GM12873 (cell line): ENCODE data around the gene PRMT5.

ENCODE experiments used
- TF ChIP-seq, protein P1 (sequence below): IDR thresholded peaks from 2 replicates; pipeline ENCODE4 v1.5.1; 2012; ENCODE audit warnings: low read depth, mild to moderate bottlenecking, moderate library complexity, low read length, control low read depth; ENCODE audit not compliant: insufficient read depth; ENCODE audit errors: missing control alignments

PRMT5 gene

DNA sequence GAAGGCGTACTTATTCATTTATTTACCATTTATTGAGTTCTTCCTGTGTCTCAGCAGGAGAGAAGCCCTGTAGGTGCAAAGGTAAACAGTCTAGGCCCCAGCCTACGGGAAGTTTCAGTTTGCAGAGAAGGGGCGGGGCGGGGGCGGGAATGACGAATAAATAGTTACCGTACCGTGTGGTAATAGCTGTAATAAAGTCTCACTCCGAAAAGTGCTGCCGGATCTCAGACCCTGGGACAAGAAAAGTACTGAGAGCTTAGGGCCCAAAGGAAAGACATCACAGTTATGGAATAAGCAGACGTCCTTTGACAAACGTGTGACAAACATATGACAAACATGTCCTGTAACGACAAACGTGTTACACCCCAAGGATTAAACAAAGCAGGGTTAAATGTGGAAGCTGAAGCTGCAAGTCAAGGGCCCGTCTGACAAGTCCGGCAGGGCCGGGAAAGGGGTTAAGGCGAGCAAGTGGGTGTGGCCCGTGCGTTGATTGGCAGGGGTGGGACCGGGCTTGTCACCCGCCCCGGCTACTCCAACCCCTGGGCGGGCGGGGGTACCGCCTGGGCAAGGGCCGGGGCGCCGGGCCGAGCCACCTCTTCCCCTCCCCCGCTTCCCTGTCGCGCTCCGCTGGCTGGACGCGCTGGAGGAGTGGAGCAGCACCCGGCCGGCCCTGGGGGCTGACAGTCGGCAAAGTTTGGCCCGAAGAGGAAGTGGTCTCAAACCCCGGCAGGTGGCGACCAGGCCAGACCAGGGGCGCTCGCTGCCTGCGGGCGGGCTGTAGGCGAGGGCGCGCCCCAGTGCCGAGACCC, 57.7 kb downstream of the PRMT5 start, which contains the start of gene LRP10:
Gene LRP10, plus strand, starts transcription at position 517 of the 809 bp plus-strand sequence. CDS start 564 bp downstream, outside the sequence.
- TF ChIP-seq, protein P1, sequence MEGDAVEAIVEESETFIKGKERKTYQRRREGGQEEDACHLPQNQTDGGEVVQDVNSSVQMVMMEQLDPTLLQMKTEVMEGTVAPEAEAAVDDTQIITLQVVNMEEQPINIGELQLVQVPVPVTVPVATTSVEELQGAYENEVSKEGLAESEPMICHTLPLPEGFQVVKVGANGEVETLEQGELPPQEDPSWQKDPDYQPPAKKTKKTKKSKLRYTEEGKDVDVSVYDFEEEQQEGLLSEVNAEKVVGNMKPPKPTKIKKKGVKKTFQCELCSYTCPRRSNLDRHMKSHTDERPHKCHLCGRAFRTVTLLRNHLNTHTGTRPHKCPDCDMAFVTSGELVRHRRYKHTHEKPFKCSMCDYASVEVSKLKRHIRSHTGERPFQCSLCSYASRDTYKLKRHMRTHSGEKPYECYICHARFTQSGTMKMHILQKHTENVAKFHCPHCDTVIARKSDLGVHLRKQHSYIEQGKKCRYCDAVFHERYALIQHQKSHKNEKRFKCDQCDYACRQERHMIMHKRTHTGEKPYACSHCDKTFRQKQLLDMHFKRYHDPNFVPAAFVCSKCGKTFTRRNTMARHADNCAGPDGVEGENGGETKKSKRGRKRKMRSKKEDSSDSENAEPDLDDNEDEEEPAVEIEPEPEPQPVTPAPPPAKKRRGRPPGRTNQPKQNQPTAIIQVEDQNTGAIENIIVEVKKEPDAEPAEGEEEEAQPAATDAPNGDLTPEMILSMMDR = no peak

DNA sequence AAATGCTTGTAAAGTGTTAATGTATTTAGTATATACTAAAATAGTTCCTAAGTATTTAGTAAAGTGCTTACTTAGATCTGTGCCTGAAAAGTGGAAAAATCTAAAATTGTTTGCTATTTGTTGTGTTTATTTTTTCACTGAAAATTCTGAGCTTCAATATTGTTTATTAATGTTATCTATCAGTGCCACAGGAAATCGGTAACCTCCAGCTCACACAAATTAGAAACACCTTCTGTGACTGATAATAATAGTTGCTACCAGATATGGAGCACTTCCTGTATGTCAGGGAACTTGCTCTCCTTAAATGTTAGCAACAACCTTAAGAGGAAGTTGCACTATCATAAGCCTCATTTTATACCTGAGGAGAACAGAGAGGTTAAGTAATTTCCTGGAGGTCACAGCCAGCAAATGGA, 58.4 kb downstream of the PRMT5 start:
- TF ChIP-seq, protein P1 = no peak
